Measurements from ENCODE around the gene IL20RB. TPM values are rescaled to one million over a fixed set of nuclear protein-coding genes. Genes with fewer than 3 reads are reported as not detected.

The IL20RB gene
- total RNA-seq, 1 experiment from 2014 or later = 6.9 TPM

DNA sequence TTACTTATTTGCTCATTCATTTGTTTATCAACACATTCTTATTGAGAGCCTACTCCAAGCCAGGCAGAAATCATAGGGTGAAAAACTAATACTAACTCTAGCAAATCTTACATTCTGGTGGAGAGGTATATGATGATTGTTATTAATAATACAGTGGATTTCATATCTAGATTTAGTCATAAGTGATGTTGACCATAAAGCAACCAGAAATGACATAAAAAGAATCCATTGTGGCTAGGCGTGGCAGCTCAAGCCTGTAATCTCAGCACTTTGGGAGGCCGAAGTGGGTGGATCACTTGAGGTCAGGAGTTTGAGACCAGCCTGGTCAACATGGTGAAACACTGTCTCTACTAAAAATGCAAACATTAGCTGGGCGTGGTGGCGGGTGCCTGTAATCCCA, 26.2 kb upstream of the IL20RB start:
- H3K36me3 Mint-ChIP-seq (ENCODE audit: insufficient read depth, unreplicated experiment) = peaks cover 41% of the 10 kb centered on the region
- BruUV-seq (replicated peaks) = no TSS peak
- TF ChIP-seq, protein P1, sequence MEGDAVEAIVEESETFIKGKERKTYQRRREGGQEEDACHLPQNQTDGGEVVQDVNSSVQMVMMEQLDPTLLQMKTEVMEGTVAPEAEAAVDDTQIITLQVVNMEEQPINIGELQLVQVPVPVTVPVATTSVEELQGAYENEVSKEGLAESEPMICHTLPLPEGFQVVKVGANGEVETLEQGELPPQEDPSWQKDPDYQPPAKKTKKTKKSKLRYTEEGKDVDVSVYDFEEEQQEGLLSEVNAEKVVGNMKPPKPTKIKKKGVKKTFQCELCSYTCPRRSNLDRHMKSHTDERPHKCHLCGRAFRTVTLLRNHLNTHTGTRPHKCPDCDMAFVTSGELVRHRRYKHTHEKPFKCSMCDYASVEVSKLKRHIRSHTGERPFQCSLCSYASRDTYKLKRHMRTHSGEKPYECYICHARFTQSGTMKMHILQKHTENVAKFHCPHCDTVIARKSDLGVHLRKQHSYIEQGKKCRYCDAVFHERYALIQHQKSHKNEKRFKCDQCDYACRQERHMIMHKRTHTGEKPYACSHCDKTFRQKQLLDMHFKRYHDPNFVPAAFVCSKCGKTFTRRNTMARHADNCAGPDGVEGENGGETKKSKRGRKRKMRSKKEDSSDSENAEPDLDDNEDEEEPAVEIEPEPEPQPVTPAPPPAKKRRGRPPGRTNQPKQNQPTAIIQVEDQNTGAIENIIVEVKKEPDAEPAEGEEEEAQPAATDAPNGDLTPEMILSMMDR (IDR thresholded peaks at IDR 0.05; ENCODE audit: insufficient read depth in 1 of 2, low read depth in 1 of 2, low read length in 1 of 2, severe bottlenecking in 1 of 2, unreplicated experiment in 1 of 2) = no peak
- H3K27me3 Mint-ChIP-seq (ENCODE audit: insufficient read depth, unreplicated experiment) = no peaks in the 10 kb centered on the region
- Histone ChIP-seq H3K9me3 (no peaks in the 10 kb centered on the region), H3K4me1 (no peaks in the 10 kb centered on the region), H3K36me3 (ENCODE audit: control insufficient read depth, insufficient read depth, low read length) (no peaks in the 10 kb centered on the region), H3K27me3 (replicated peaks; ENCODE audit: control insufficient read depth, insufficient read depth, low read length) (no peaks in the 10 kb centered on the region), H3K4me3 (ENCODE audit: low read depth, low read length) (no peak overlapping the region)
- no peaks in the 10 kb centered on the region for H3K9me3 Mint-ChIP-seq (ENCODE audit: unreplicated experiment)
- intact Hi-C loops (cut with micrococcal nuclease; ENCODE audit: unreplicated experiment) = no loop called here
- no peak overlapping the region for H3K27ac Mint-ChIP-seq (ENCODE audit: unreplicated experiment)
- H3K4me1 Mint-ChIP-seq (ENCODE audit: low read depth, unreplicated experiment) = peaks cover 7% of the 10 kb centered on the region
- no peak for DNase-seq
- POLR2A ChIA-PET = no interaction called here
- no peak overlapping the region for H3K4me3 Mint-ChIP-seq (ENCODE audit: unreplicated experiment)
- CTCF ChIA-PET = no interaction called here

DNA sequence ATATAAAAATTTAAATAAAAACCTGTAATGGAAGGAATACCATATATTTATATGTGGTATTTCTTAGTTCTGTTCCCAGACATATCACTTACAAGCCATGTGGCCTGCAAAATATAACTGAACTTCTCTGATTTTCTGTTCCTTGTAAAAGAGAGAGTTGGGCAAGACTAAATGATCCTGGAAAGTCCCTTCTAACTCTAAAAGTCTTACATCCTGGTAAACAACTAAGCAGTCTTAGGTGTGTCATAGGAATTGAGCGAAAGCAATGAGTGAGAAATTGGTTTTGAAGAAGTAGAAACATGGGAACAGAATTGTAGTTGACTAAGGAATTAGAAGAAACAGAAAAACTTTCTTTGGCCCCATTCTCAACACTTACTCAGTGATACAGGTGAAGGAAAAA, 25.3 kb upstream of the IL20RB start:
- intact Hi-C loops (cut with micrococcal nuclease; ENCODE audit: unreplicated experiment) = no loop called here
- Mint-ChIP-seq H3K4me1 (ENCODE audit: low read depth, unreplicated experiment) (peaks cover 7% of the 10 kb centered on the region), H3K4me3 (ENCODE audit: unreplicated experiment) (no peak overlapping the region), H3K27ac (ENCODE audit: unreplicated experiment) (no peak overlapping the region), H3K27me3 (ENCODE audit: insufficient read depth, unreplicated experiment) (no peaks in the 10 kb centered on the region), H3K36me3 (ENCODE audit: insufficient read depth, unreplicated experiment) (peaks cover 43% of the 10 kb centered on the region), H3K9me3 (ENCODE audit: unreplicated experiment) (no peaks in the 10 kb centered on the region)
- TF ChIP-seq, protein P1 (IDR thresholded peaks at IDR 0.05; ENCODE audit: insufficient read depth in 1 of 2, low read depth in 1 of 2, low read length in 1 of 2, severe bottlenecking in 1 of 2, unreplicated experiment in 1 of 2) = no peak
- no peak for DNase-seq
- Histone ChIP-seq H3K36me3 (ENCODE audit: control insufficient read depth, insufficient read depth, low read length) (no peaks in the 10 kb centered on the region), H3K4me1 (peaks cover under 1% of the 10 kb centered on the region; the same call in 1 of the 2 replicates), H3K9me3 (no peaks in the 10 kb centered on the region), H3K27me3 (replicated peaks; ENCODE audit: control insufficient read depth, insufficient read depth, low read length) (no peaks in the 10 kb centered on the region), H3K4me3 (ENCODE audit: low read depth, low read length) (no peak overlapping the region)
- BruUV-seq (replicated peaks) = no TSS peak
- ChIA-PET CTCF (no interaction called here), POLR2A (no interaction called here)

DNA sequence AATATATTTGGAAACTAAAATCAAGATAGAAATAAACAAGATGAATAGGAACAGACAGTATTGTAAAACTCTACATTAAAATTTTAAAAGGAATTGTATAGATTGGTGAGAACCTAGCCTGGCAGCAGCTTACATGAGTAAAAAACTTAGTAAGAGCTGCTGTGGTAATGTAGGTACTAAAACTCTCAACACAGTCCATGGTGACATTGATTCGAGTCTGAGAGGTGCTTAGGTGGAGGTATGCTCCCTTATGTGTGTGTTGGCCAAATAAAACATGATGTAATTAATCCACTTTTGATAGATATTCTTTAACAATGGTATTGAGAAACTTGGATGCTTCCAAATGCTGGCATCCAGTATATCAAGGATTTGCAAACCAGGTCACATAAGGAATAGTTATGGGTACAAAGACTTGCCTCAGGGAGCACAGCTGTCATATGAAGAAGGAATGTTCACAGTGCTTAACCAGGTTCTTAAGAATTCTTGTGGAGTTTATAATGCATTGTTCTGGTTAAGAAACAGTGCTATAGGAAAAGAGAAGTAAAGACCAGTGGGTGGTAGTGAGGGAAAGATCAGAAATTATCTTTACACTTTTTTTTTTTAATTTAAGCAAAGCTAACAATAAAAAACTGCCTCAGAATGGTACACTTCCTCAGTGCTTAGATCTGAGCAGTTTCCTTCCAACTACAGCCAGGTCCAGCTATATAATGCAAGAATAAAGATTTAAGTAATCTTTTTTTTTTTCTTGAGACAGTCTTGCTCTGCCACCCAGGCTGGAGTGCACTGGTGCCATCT, 24.6 kb upstream of the IL20RB start:
- no peak overlapping the region for H3K4me3 ChIP-seq (ENCODE audit: low read depth, low read length)
- Mint-ChIP-seq H3K4me3 (ENCODE audit: unreplicated experiment) (no peak overlapping the region), H3K27ac (ENCODE audit: unreplicated experiment) (no peak overlapping the region), H3K9me3 (ENCODE audit: unreplicated experiment) (no peaks in the 10 kb centered on the region), H3K36me3 (ENCODE audit: insufficient read depth, unreplicated experiment) (peaks cover 43% of the 10 kb centered on the region), H3K27me3 (ENCODE audit: insufficient read depth, unreplicated experiment) (no peaks in the 10 kb centered on the region), H3K4me1 (ENCODE audit: low read depth, unreplicated experiment) (peaks cover 7% of the 10 kb centered on the region)
- POLR2A ChIA-PET = no interaction called here
- no peaks in the 10 kb centered on the region for H3K27me3 ChIP-seq (replicated peaks; ENCODE audit: control insufficient read depth, insufficient read depth, low read length)
- intact Hi-C loops (cut with micrococcal nuclease; ENCODE audit: unreplicated experiment) = no loop called here
- TF ChIP-seq, protein P1 (IDR thresholded peaks at IDR 0.05; ENCODE audit: insufficient read depth in 1 of 2, low read depth in 1 of 2, low read length in 1 of 2, severe bottlenecking in 1 of 2, unreplicated experiment in 1 of 2) = no peak
- DNase-seq = no peak
- H3K36me3 ChIP-seq (ENCODE audit: control insufficient read depth, insufficient read depth, low read length) = no peaks in the 10 kb centered on the region
- H3K9me3 ChIP-seq = no peaks in the 10 kb centered on the region
- peaks cover 7% of the 10 kb centered on the region for H3K4me1 ChIP-seq
- CTCF ChIA-PET = no interaction called here
- no TSS peak for BruUV-seq (replicated peaks)
